Muscle of leg (tissue), 16 donors: ENCODE measurements around the gene ANKRD65. TPM values are rescaled to one million over a fixed set of nuclear protein-coding genes. Genes with fewer than 3 reads are reported as not detected.
"Not testable (repeated sequence)": the region's sequence is repeated elsewhere in the genome, so short reads cannot be mapped to it uniquely, and the experiment has no call there.

ENCODE experiments used
- DNase-seq: peaks from one replicate; pipeline ENCODE4 v3.0.0; 2013
- H3K27ac ChIP-seq: one replicate; pipeline ENCODE4 v1.5.1; 2013; ENCODE audit warnings: mild to moderate bottlenecking, low read length, control low read depth
- H3K27me3 ChIP-seq: one replicate; pipeline ENCODE4 v1.6.1; 2013; ENCODE audit warnings: low read length; ENCODE audit not compliant: control insufficient read depth, insufficient read depth
- H3K36me3 ChIP-seq: one replicate; pipeline ENCODE4 v1.6.1; 2013; ENCODE audit warnings: low read length; ENCODE audit not compliant: control insufficient read depth, insufficient read depth
- H3K4me1 ChIP-seq: one replicate; pipeline ENCODE4 v1.6.1; 2013; ENCODE audit warnings: low read length; ENCODE audit not compliant: control insufficient read depth, insufficient read depth
- H3K4me3 ChIP-seq: one replicate; pipeline ENCODE4 v1.5.1; 2013; ENCODE audit warnings: low read length, control low read depth
- H3K9me3 ChIP-seq: replicated peaks from 2 replicates; pipeline ENCODE4 v1.6.1; 2013; ENCODE audit warnings: low read depth, low read length; ENCODE audit not compliant: control insufficient read depth
- WGBS: methylation state at CpG from one replicate; pipeline ENCODE4 v1.1.5; 2013; ENCODE audit warnings: missing lambda C conversion rate; ENCODE audit not compliant: insufficient coverage; 5-methylcytosine and 5-hydroxymethylcytosine counted together
- long read RNA-seq, 11 donors: transcript quantifications; one replicate each; lab custom pipeline, GENCODE V29; 2026
- polyA plus RNA-seq, 8 donors: library from polyadenylated mRNA; unstranded; fragments of 120-200 nt; gene quantifications; one replicate each; pipeline versions ENCODE4 v1.2.1 to v1.2.3, GENCODE V29; 2013; ENCODE audit warnings: inconsistent platforms in 1 of 8, low replicate concordance in 1 of 8; ENCODE audit not compliant: insufficient read length in 8 of 8, insufficient read depth in 1 of 8
- total RNA-seq: library from RNA; stranded (reverse); fragments of 120-200 nt; gene quantifications from one replicate; pipeline ENCODE4 v1.2.4, GENCODE V29; 2013

ANKRD65 gene
- total RNA-seq (13.9 TPM), polyA plus RNA-seq (10 to 100 TPM; 10.6 to 24.1 (median 16.8) TPM)
- long read RNA-seq, donor 1, partial matches to known transcripts, result 0 of 5 reads
- long read RNA-seq, donor 1, other reads (novel, unspliced or antisense), result 0 of 5 reads
- long read RNA-seq, donor 2, result 0 reads
- long read RNA-seq, donor 3, partial matches to known transcripts, result 0 of 9 reads
- long read RNA-seq, donor 3, other reads (novel, unspliced or antisense), result 5 of 9 reads
- long read RNA-seq, donor 4, partial matches to known transcripts, result 0 of 1 reads
- long read RNA-seq, donor 4, other reads (novel, unspliced or antisense), result 0 of 1 reads
- long read RNA-seq, donor 5, partial matches to known transcripts, result 6 of 14 reads
- long read RNA-seq, donor 5, other reads (novel, unspliced or antisense), result 0 of 14 reads
- long read RNA-seq, donor 6, transcript ANKRD65-201 (3 exons, 1,976 nt), result major isoform, 6 of 14 reads
- long read RNA-seq, donor 6, partial matches to known transcripts, result 5 of 14 reads
- long read RNA-seq, donor 6, other reads (novel, unspliced or antisense), result 0 of 14 reads
- long read RNA-seq, donor 7, partial matches to known transcripts, result 0 of 1 reads
- long read RNA-seq, donor 7, other reads (novel, unspliced or antisense), result 0 of 1 reads
- long read RNA-seq, donor 8, partial matches to known transcripts, result 0 of 5 reads
- long read RNA-seq, donor 8, other reads (novel, unspliced or antisense), result 0 of 5 reads
- long read RNA-seq, donor 9, partial matches to known transcripts, result 0 of 6 reads
- long read RNA-seq, donor 9, other reads (novel, unspliced or antisense), result 0 of 6 reads
- long read RNA-seq, donor 10, result 0 reads
- long read RNA-seq, donor 11, partial matches to known transcripts, result 0 of 8 reads
- long read RNA-seq, donor 11, other reads (novel, unspliced or antisense), result 0 of 8 reads

DNA sequence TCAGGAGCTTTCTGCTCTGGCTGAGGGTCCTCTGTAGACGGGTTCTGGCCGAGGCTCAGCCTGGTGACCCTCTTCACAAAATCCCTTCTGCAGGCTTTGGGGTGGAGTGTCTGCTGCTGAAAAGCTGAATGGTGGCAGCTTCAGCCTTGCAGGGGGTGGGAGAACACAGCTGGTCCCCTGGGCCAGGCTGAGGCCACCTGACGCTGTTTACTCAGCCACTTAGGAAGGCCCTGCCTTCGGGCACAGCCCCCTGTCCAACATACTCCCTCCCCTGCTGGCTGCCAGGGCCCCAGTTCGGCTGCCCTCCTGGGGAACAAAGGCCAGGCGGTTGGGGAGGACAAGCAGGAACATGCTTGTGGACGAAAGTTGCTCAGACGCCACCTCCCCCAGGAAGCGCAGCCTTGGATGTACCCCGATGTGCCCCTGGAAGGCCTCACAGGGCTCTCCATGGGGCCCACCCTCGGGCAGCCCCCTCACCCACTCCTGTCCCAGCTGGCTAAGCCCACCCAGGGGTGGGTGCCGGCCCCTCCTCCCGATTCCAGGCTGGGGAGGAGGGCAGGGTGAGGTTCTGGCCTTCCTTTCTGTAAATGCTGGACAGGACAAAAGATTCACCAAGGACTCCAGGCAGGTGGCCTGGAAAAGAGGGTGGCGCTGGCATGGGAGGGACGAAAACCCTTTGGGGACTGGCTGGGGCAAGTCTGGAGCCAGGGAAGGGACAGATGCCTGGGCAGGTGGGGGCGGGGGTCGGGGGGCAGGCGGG lies at the start of gene ANKRD65:
Gene ANKRD65, minus strand, starts transcription at position 130 of the 760 bp plus-strand sequence. CDS start 271 bp downstream, outside the sequence.
- Histone ChIP-seq H3K27me3 (no peaks in the 10 kb centered on the region), H3K27ac (peak within 1 kb of the TSS; percentile 70), H3K9me3 (no peaks in the 10 kb centered on the region), H3K4me1 (peaks cover 47% of the 10 kb centered on the region), H3K4me3 (peak within 1 kb of the TSS; percentile 36), H3K36me3 (no peaks in the 10 kb centered on the region)
- WGBS, result 66% methylated on average over 5 of the region's 18 CpGs
- peak; percentile 48 for DNase-seq

DNA sequence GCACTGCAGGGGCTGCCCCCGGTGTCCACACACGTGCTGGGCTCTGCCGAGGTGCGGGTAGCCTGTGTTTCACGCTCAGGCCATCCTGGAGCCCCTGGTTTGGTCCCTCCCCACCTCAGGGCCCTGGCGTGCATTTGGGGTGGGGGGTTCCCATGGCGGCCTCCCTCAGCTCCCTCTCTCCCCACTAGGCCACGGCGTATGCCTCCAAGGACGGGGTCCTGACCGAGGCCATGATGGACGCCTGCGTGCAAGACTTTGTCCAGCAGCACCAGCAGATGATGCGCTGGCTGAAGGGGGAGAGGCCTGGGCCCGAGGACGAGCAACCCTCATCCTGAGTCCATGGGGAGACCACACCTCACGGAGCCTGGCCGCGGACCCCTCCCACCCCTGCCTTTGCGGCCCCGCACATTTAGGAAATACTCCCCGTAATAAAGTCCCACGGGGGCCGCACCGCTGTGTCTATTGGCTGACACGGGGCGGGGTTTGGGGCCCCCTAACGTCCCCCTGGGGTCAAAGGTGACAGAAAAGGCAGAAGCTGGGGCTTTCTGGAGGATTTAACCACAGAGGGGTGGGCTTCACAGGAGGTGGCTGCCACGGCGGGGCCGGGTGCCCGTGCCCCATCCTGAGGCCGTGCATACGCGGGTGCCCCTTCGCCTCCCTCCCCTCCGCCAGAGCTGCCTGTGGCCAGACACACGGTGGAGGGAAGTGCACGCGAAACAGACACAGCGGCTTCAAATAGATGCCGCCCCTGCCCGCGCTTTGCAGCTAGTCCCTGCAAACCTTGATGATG lies 47.3 kb upstream of the ANKRD65 start:
- H3K4me3 ChIP-seq, H3K27me3 ChIP-seq, H3K9me3 ChIP-seq, H3K36me3 ChIP-seq, DNase-seq, H3K27ac ChIP-seq: not testable (repeated sequence)
- H3K4me1 ChIP-seq, result peaks cover 16% of the 10 kb centered on the region
- WGBS, result 49% methylated on average over 5 of the region's 44 CpGs

DNA sequence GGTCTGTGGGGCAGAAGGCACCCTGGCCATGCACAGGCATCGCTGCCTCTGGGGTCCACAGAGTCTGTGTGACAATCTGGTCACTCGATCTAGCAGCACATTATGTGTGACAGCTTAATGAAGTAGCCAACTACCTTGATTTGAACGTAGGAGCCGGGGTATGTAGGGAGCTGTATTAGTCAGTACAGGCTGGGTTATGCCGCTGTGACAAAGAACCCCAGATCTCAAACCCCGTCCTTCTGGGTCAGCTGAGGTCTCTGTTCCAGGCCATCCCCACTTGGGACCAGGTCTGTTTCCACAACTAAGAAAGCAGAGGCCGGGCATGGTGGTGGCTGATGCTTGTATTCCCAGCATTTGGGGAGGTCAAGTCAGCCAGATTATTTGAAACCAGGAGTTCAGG lies 42.2 kb upstream of the ANKRD65 start:
- WGBS, result 73% methylated on average over 6 of the region's 7 CpGs
- Histone ChIP-seq H3K27me3 (no peaks in the 10 kb centered on the region), H3K36me3 (no peaks in the 10 kb centered on the region), H3K4me1 (peaks cover 10% of the 10 kb centered on the region), H3K27ac (no peak overlapping the region), H3K4me3 (no peak overlapping the region), H3K9me3 (no peaks in the 10 kb centered on the region)
- no peak for DNase-seq

DNA sequence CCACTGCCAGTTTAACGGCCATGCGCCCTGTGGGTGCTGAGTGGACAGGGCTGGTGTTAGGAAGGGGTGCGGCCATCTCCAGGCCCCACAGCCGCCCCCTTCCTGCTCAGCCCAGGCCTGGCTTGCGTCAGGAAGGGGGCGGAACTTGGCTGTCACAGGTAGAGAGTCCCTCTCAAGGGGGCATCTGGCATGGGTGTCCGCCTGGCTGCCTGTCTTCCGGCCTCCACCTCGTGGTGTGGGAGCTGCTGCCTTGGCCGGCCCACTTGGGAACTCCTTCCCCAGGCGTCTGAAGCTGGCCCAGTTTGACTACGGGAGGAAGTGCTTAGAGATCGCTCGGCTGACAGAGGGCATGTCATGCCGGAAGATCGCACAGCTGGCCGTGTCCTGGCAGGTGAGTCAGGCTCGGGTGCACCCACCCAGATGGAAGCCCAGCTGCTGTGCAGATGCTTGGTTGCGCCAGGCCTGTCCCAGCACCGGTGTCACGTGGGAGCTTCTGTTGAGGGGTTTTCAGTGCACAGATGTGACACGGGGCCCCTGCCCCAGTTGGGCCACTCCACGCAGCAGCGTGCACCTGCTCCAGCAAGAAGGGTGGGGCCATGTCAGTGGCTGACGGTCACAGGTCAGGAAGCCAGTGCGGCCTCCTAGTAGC lies 41.4 kb upstream of the ANKRD65 start:
- DNase-seq, result no peak
- Histone ChIP-seq H3K27ac (no peak overlapping the region), H3K36me3 (no peaks in the 10 kb centered on the region), H3K27me3 (no peaks in the 10 kb centered on the region), H3K4me1 (peaks cover 10% of the 10 kb centered on the region), H3K4me3 (no peak overlapping the region), H3K9me3 (no peaks in the 10 kb centered on the region)
- 42% methylated on average over 21 of the region's 26 CpGs for WGBS

DNA sequence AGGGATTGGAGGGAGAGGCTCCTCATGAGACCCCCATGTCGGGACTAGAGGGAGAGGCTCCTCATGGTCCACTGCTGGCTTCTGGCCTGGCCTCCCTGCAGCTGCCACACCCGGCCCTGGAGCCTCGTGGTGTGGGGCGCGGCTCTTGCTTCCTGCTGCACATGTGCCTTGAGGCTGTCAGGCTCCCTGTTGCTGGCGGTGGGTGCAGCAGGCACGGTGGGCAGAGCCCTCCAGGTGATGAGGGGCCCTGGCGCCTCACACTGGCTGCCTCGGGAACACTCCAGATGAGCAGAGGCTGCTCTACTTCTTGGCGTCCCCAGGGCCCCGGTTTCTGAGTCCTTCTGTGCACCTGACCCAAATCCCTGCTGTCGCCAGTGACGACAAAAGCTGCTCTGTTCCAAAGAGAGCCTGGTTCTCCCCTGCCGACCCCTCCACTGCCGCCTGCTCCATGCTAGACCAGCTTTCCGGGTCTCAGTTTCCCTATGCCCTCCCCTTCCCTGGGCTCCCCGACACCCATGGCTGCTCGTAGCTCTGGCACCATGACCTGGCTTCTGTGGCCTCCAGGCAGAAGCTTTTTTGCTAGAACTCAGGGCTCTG lies 40.7 kb upstream of the ANKRD65 start:
- no peaks in the 10 kb centered on the region for H3K36me3 ChIP-seq
- no peak for DNase-seq
- no peak overlapping the region for H3K27ac ChIP-seq
- no peaks in the 10 kb centered on the region for H3K9me3 ChIP-seq
- 56% methylated on average over 17 of the region's 18 CpGs for WGBS
- no peak overlapping the region for H3K4me3 ChIP-seq
- no peaks in the 10 kb centered on the region for H3K27me3 ChIP-seq
- H3K4me1 ChIP-seq, result peaks cover 10% of the 10 kb centered on the region

DNA sequence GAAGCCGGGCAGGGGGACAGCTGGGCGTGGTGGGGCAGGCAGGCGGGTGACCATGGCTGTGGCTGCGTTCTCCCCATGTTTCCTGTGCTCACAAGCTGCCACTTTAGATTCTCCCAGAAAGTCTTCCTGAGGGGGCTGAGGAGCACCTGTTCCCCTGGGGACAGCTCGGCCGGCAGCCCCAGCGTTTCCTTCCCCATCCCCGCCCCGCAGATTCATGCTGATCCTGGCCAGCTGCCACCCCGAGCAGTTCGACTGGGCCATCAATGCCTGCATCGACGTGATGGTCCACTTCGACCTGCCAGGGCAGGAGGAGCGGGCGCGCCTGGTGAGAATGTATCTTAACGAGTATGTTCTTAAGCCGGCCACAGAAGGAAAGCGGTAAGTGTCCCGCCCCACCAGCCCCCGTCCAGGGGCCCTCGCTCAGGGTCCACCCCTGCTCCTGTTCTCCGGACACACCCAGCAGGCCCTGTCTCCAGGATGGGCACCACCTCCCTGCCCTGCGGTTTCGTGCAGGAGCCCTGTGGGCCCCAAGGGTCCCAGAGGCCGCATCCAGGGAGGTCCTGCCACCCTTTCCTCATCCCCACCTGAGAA lies 39.6 kb upstream of the ANKRD65 start:
- WGBS, result 66% methylated on average over 25 of the region's 27 CpGs
- DNase-seq, result no peak
- Histone ChIP-seq H3K9me3 (no peaks in the 10 kb centered on the region), H3K36me3 (no peaks in the 10 kb centered on the region), H3K4me3 (no peak overlapping the region), H3K27ac (no peak overlapping the region), H3K27me3 (no peaks in the 10 kb centered on the region), H3K4me1 (peaks cover 10% of the 10 kb centered on the region)

DNA sequence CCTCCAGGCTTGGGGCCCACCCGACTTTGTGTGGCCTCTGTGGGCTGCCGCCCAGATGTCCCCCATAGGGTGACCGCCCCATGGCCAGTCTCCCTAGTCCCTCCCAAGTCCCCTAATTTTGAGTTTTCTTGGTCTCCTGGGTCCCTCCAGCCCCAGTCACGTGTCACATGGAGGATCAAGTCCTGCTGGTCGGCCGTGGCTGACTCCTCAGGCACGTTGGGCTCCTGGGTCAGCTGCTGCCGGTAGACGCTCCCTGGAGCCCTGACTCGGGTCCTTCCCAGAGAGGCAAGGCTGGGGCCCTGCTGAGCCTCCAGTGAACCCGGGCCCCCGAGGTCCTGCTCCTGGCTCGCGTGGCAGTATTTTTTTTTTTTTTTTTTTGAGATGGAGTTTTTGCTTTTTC lies 38.6 kb upstream of the ANKRD65 start:
- not testable (repeated sequence) for H3K27ac ChIP-seq, H3K27me3 ChIP-seq, H3K4me1 ChIP-seq, H3K9me3 ChIP-seq, H3K4me3 ChIP-seq, DNase-seq, H3K36me3 ChIP-seq
- WGBS, result 80% methylated on average over 6 of the region's 14 CpGs

DNA sequence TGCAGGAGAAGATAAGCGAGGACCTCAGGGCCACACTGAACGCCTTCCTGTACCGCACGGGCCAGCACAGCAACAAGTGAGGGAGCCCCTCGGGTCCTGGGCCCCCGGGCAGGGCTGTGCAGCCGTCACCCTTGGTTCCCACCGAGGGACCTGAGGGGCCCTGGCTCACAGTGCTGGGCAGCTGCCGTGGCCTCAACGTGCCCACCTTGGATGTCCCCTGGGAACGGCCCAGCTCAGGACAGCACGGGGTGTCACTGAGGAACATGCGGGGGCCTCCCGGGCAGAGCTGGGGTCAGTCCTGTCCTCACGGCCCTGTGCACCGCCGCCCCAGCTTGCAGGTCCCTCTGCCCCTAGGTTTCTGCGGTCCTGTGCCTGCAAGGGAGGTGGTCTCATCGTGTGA lies 38.1 kb upstream of the ANKRD65 start:
- not testable (repeated sequence) for H3K27ac ChIP-seq, H3K4me1 ChIP-seq, H3K9me3 ChIP-seq, H3K36me3 ChIP-seq, DNase-seq, H3K27me3 ChIP-seq, H3K4me3 ChIP-seq
- WGBS, result 50% methylated on average over 2 of the region's 19 CpGs
